Lung (tissue), 12 donors: ENCODE results near the gene RHOB. TPM values are rescaled to one million over a fixed set of nuclear protein-coding genes. Genes with fewer than 3 reads are reported as not detected.
A peak's percentile ranks its signal among the peaks of the same experiment; 100 is the strongest.

Experiments used
- ATAC-seq: fragments of 200-7000 bp; cut with Tn5 transposase; one replicate; pipeline ENCODE4 v1.9.1; 2020; ENCODE audit warnings: moderate number of reproducible peaks; ENCODE audit not compliant: insufficient read depth, low FRiP score
- DNase-seq, 3 donors: peaks; one replicate each; pipeline ENCODE4 v3.0.0-alpha.2; 2013 to 2017
- H3K27ac ChIP-seq, 2 donors: one replicate each; pipeline ENCODE4 v1.5.1; 2013; ENCODE audit warnings: mild to moderate bottlenecking in 2 of 2, moderate library complexity in 2 of 2, control low read depth in 1 of 2, inconsistent platforms in 1 of 2, low read depth in 1 of 2, low read length in 1 of 2
- H3K27me3 ChIP-seq, 3 donors: one replicate each; pipeline ENCODE4 v1.5.1; 2013; ENCODE audit warnings: low read length in 2 of 3; ENCODE audit not compliant: control insufficient read depth in 3 of 3, insufficient read depth in 3 of 3
- H3K36me3 ChIP-seq, 4 donors: one replicate each; pipeline ENCODE4 v1.5.1; 2013; ENCODE audit warnings: low read length in 4 of 4, mild to moderate bottlenecking in 1 of 4, moderate library complexity in 1 of 4; ENCODE audit not compliant: control insufficient read depth in 4 of 4, insufficient read depth in 4 of 4
- H3K4me1 ChIP-seq, 5 donors: one replicate each; pipeline ENCODE4 v1.5.1; 2013; ENCODE audit warnings: low read length in 5 of 5, mild to moderate bottlenecking in 2 of 5, moderate library complexity in 1 of 5; ENCODE audit not compliant: control insufficient read depth in 5 of 5, insufficient read depth in 5 of 5
- H3K4me3 ChIP-seq: one replicate; pipeline ENCODE4 v1.5.1; 2013; ENCODE audit warnings: mild to moderate bottlenecking, control low read depth, moderate library complexity
- H3K9ac ChIP-seq, 2 donors: one replicate each; pipeline ENCODE4 v1.5.1; 2013; ENCODE audit warnings: low read length in 2 of 2, control low read depth in 1 of 2; ENCODE audit not compliant: insufficient read depth in 1 of 2
- H3K9me3 ChIP-seq, 4 donors: one replicate each; pipeline ENCODE4 v1.5.1; 2013; ENCODE audit warnings: low read length in 3 of 4, mild to moderate bottlenecking in 1 of 4, moderate library complexity in 1 of 4; ENCODE audit not compliant: control insufficient read depth in 4 of 4, insufficient read depth in 3 of 4
- CTCF ChIP-seq: IDR thresholded peaks from 2 replicates; pipeline ENCODE4 v1.5.1; 2012; ENCODE audit warnings: mild to moderate bottlenecking; ENCODE audit errors: control extremely low read depth, extremely low read depth
- WGBS, 2 donors: extraction: QIAGEN DNeasy Blood & Tissue Kit; methylation state at CpG; one replicate each; pipeline ENCODE4 v1.1.7; 2013; 5-methylcytosine and 5-hydroxymethylcytosine counted together
- polyA plus RNA-seq, 2 donors: library from polyadenylated mRNA; stranded (reverse); fragments of 200-250 nt; gene quantifications; one replicate each; pipeline ENCODE4 v1.2.1, GENCODE V29; 2013
- total RNA-seq, 2 donors: library from RNA; depleted of rRNA in 1 of 2; stranded (reverse); fragments of >200 nt in 1 of 2; gene quantifications; one replicate each; pipeline ENCODE4 v1.2.1, GENCODE V29; 2014 to 2021
- donor health status: control.
- donor health status: control.
- donor health status: Bipolar disorder and iron deficiency.
- donor health status: healthy.
- donor health status: DM: yes; HTN: yes; CAD: no.

RHOB gene
- total and polyA plus RNA-seq, 4 donors: 93.2 to 354 (median 249) TPM

- Histone ChIP-seq H3K36me3 (no peaks in the 10 kb centered on the region), H3K9ac (no peak overlapping the region), H3K27me3 (no peaks in the 10 kb centered on the region), H3K4me3 (no peak overlapping the region), H3K27ac (peak overlapping the region; percentile 6 to 7), H3K9me3 (no peaks in the 10 kb centered on the region), H3K4me1 (peaks cover 0 to 6% (median under 1%) of the 10 kb centered on the region in 5 donors)
- ATAC-seq (no peak), DNase-seq (no peak)
- no peak for TF ChIP-seq CTCF
- WGBS, 2 donors: 53 to 72% methylated on average over 4 of the region's 4 CpGs
Measured at GRCh38 chr2:20430035-20430434, 16.8 kb upstream of the RHOB start.

- Histone ChIP-seq H3K9me3 (no peaks in the 10 kb centered on the region), H3K4me1 (peaks cover 0 to 3% (median 0%) of the 10 kb centered on the region in 5 donors), H3K4me3 (no peak overlapping the region), H3K36me3 (no peaks in the 10 kb centered on the region), H3K9ac (no peak overlapping the region), H3K27ac (no peak overlapping the region), H3K27me3 (no peaks in the 10 kb centered on the region)
- WGBS, 2 donors: 83 to 85% methylated on average over 7 of the region's 7 CpGs
- TF ChIP-seq CTCF: no peak
- ATAC-seq (no peak), DNase-seq (no peak)
Measured at GRCh38 chr2:20430461-20431300, 16.2 kb upstream of the RHOB start.

- Histone ChIP-seq H3K9me3 (no peaks in the 10 kb centered on the region), H3K4me3 (no peak overlapping the region), H3K27ac (no peak overlapping the region), H3K9ac (no peak overlapping the region), H3K36me3 (no peaks in the 10 kb centered on the region), H3K27me3 (no peaks in the 10 kb centered on the region), H3K4me1 (peaks cover 0 to 3% (median 0%) of the 10 kb centered on the region in 5 donors)
- DNase-seq: no peak
- TF ChIP-seq CTCF: no peak
- no peak for ATAC-seq
- 96% methylated on average over 3 of the region's 3 CpGs for WGBS, 2 donors
Measured at GRCh38 chr2:20431301-20431698, 15.6 kb upstream of the RHOB start.
